Heart left ventricle (tissue), 13 donors: ENCODE results near the gene GPRIN3.

Experiments used
- CTCF ChIP-seq, 12 donors: fragments of 200-600 bp; sonication (generic) in 4 of 12; IDR thresholded peaks; one replicate each; pipeline versions ENCODE4 v1.5.0 to v1.8.0; 2018 to 2022; ENCODE audit warnings: antibody characterized with exemption in 12 of 12, mild to moderate bottlenecking in 5 of 12
- POLR2A ChIP-seq, 2 donors: fragments of 450-650 bp; IDR thresholded peaks; one replicate each; pipeline ENCODE4 v1.6.1; 2017; ENCODE audit warnings: antibody characterized with exemption in 2 of 2, mild to moderate bottlenecking in 2 of 2, moderate library complexity in 2 of 2
- donor health status: ischemic (EF 13 %, LVEDD 7.1; RV severe dilation, severe dysfunction).
- donor health status: DM: no; HTN: yes; CAD: no.
- donor health status: DM: no; HTN: no; CAD: no.
- donor health status: ischemic (EF 25% LVEDD 6.9; RV normal size, moderate dysfunction).
- donor health status: ischemic (EF 25% LVEDD 5.7; RV mildly dilated, moderate dysfunction).
- donor health status: ischemic (EF 35%, LVEDD 5.7; RV mildly dilated, moderate dysfunction).
- donor health status: nonischemic (EF 11% LVEDD 7.7; RV severe dilation, severe dysfunction).
- donor health status: DM: yes; HTN: yes; CAD: no.
- donor health status: PGD.
- donor health status: ischemic (EF 29% LVEDD 5.4; RV normal size, mild dysfunction).
- donor health status: nonischemic (EF 23%, LVEDD 6.1; RV moderate dilation, normal function).

- TF ChIP-seq CTCF (IDR thresholded peaks at IDR 0.05) (no peak), POLR2A (IDR thresholded peaks at IDR 0.05) (no peak)
Measured at GRCh38 chr4:89306486-89307177, 968 bp downstream of the GPRIN3 start.
